WTC11 (cell line): Measurements from ENCODE around the gene PLXND1. TPM values are rescaled to one million over a fixed set of nuclear protein-coding genes. Genes with fewer than 3 reads are reported as not detected.

Source experiments
- ATAC-seq: fragments of 200-7000 bp; cut with Tn5 transposase; 2 replicates; pipeline ENCODE4 v1.10.0; 2021; ENCODE audit warnings: mild to moderate bottlenecking, moderate library complexity
- CTCF ChIA-PET: fragments of 300-600 bp; sonication (Branson Sonifier 250); formaldehyde crosslinking; loops from one replicate; lab custom pipeline; 2021; ENCODE audit warnings: antibody characterized with exemption; lab: Charles Lee
- POLR2A ChIA-PET: fragments of 350-600 bp; sonication (Branson Sonifier 250); formaldehyde crosslinking; loops from one replicate; lab custom pipeline; 2021; ENCODE audit warnings: antibody characterized with exemption; lab: Charles Lee
- DNase-seq: peaks from one replicate; pipeline ENCODE4 v3.0.0; 2021; ENCODE audit warnings: low spot score
- H3K27ac Mint-ChIP-seq: 2 replicates; pipeline ENCODE4 v1.8.0; 2021; ENCODE audit warnings: mixed read lengths
- H3K27me3 Mint-ChIP-seq: 2 replicates; pipeline ENCODE4 v1.8.0; 2021; ENCODE audit warnings: low read depth, mild to moderate bottlenecking, moderate library complexity, mixed read lengths
- H3K36me3 Mint-ChIP-seq: 2 replicates; pipeline ENCODE4 v1.8.0; 2021; ENCODE audit warnings: mixed read lengths
- H3K4me1 Mint-ChIP-seq: 2 replicates; pipeline ENCODE4 v1.8.0; 2022; ENCODE audit warnings: mixed read lengths
- H3K4me3 Mint-ChIP-seq: 2 replicates; pipeline ENCODE4 v1.8.0; 2021; ENCODE audit warnings: mild to moderate bottlenecking, moderate library complexity, mixed read lengths
- H3K9me3 Mint-ChIP-seq: 2 replicates; pipeline ENCODE4 v1.8.0; 2021; ENCODE audit warnings: mixed read lengths
- CBFB ChIP-seq: sonication (generic); formaldehyde crosslinking; IDR thresholded peaks from 2 replicates; pipeline ENCODE4 v1.8.1; 2022; ENCODE audit warnings: mild to moderate bottlenecking, low read depth, missing genetic modification reagents
- E2F5 ChIP-seq: sonication (generic); formaldehyde crosslinking; IDR thresholded peaks from 2 replicates; pipeline ENCODE4 v1.8.1; 2022; ENCODE audit warnings: mild to moderate bottlenecking, moderate library complexity, missing genetic modification reagents
- ELF4 ChIP-seq: sonication (generic); formaldehyde crosslinking; IDR thresholded peaks from 2 replicates; pipeline ENCODE4 v1.8.1; 2022; ENCODE audit warnings: low read depth, mild to moderate bottlenecking, moderate library complexity, missing genetic modification reagents
- ERG ChIP-seq: fragments of 250-450 bp; sonication (Bioruptor Pico); IDR thresholded peaks from 2 replicates; pipeline ENCODE4 v1.8.0; 2021; ENCODE audit warnings: mild to moderate bottlenecking
- ESRRA ChIP-seq: sonication (generic); formaldehyde crosslinking; IDR thresholded peaks from 2 replicates; pipeline ENCODE4 v1.8.1; 2022; ENCODE audit warnings: mild to moderate bottlenecking, missing genetic modification reagents, borderline replicate concordance
- ETV6 ChIP-seq: sonication (generic); formaldehyde crosslinking; IDR thresholded peaks from 2 replicates; pipeline ENCODE4 v1.8.1; 2022; ENCODE audit warnings: mild to moderate bottlenecking, missing genetic modification reagents
- GRHL2 ChIP-seq: fragments of 250-450 bp; sonication (Bioruptor Pico); IDR thresholded peaks from 2 replicates; pipeline ENCODE4 v1.8.0; 2022; ENCODE audit warnings: mild to moderate bottlenecking, moderate library complexity; ENCODE audit not compliant: insufficient replicate concordance, severe bottlenecking
- HMGXB4 ChIP-seq: sonication (generic); formaldehyde crosslinking; IDR thresholded peaks from 2 replicates; pipeline ENCODE4 v1.8.1; 2023; ENCODE audit warnings: mild to moderate bottlenecking, moderate library complexity, missing genetic modification reagents
- IRF1 ChIP-seq: sonication (generic); formaldehyde crosslinking; IDR thresholded peaks from 2 replicates; pipeline ENCODE4 v1.8.0; 2023; ENCODE audit warnings: missing genetic modification reagents
- KAT7 ChIP-seq: sonication (generic); formaldehyde crosslinking; IDR thresholded peaks from 2 replicates; pipeline ENCODE4 v1.8.1; 2023; ENCODE audit warnings: missing genetic modification reagents, mild to moderate bottlenecking, borderline replicate concordance
- MXD4 ChIP-seq: fragments of 250-450 bp; sonication (Bioruptor Pico); IDR thresholded peaks from 2 replicates; pipeline ENCODE4 v1.8.0; 2021; ENCODE audit warnings: mild to moderate bottlenecking, moderate library complexity, borderline replicate concordance
- NR3C1 ChIP-seq: sonication (generic); formaldehyde crosslinking; conservative IDR thresholded peaks from 2 replicates; pipeline ENCODE4 v1.8.1; 2023; ENCODE audit warnings: low read depth, mild to moderate bottlenecking, missing genetic modification reagents
- OVOL2 ChIP-seq: fragments of 250-450 bp; sonication (Bioruptor Pico); IDR thresholded peaks from 2 replicates; pipeline ENCODE4 v1.9.0; 2021; ENCODE audit warnings: mild to moderate bottlenecking, borderline replicate concordance
- RELA ChIP-seq: sonication (generic); formaldehyde crosslinking; IDR thresholded peaks from 2 replicates; pipeline ENCODE4 v1.8.1; 2022; ENCODE audit warnings: missing genetic modification reagents, mild to moderate bottlenecking, borderline replicate concordance
- SP1 ChIP-seq: sonication (generic); formaldehyde crosslinking; conservative IDR thresholded peaks from 2 replicates; pipeline ENCODE4 v1.8.1; 2022; ENCODE audit warnings: missing genetic modification reagents
- TEAD1 ChIP-seq: sonication (generic); formaldehyde crosslinking; IDR thresholded peaks from 2 replicates; pipeline ENCODE4 v1.8.0; 2022; ENCODE audit warnings: mild to moderate bottlenecking, missing genetic modification reagents
- USF1 ChIP-seq: sonication (generic); formaldehyde crosslinking; IDR thresholded peaks from 2 replicates; pipeline ENCODE4 v1.8.0; 2022; ENCODE audit warnings: mild to moderate bottlenecking, missing genetic modification reagents
- ZMAT4 ChIP-seq: fragments of 250-450 bp; sonication (Bioruptor Pico); IDR thresholded peaks from 2 replicates; pipeline ENCODE4 v1.9.0; 2021; ENCODE audit warnings: mild to moderate bottlenecking
- ZNF138 ChIP-seq: sonication (generic); formaldehyde crosslinking; conservative IDR thresholded peaks from 2 replicates; pipeline ENCODE4 v1.8.1; 2022; ENCODE audit warnings: mild to moderate bottlenecking, moderate library complexity, missing genetic modification reagents
- ZNF219 ChIP-seq: sonication (generic); formaldehyde crosslinking; IDR thresholded peaks from 2 replicates; pipeline ENCODE4 v1.8.0; 2023; ENCODE audit warnings: missing genetic modification reagents, mild to moderate bottlenecking, borderline replicate concordance
- ZNF281 ChIP-seq: sonication (generic); formaldehyde crosslinking; IDR thresholded peaks from 2 replicates; pipeline ENCODE4 v1.8.0; 2023; ENCODE audit warnings: mild to moderate bottlenecking, missing genetic modification reagents
- ZNF396 ChIP-seq: fragments of 250-450 bp; sonication (Bioruptor Pico); IDR thresholded peaks from 2 replicates; pipeline ENCODE4 v1.8.0; 2021; ENCODE audit warnings: mild to moderate bottlenecking, moderate library complexity, borderline replicate concordance
- ZNF423 ChIP-seq: fragments of 250-450 bp; sonication (Bioruptor Pico); IDR thresholded peaks from 2 replicates; pipeline ENCODE4 v2.1.2; 2022; ENCODE audit warnings: mild to moderate bottlenecking, moderate library complexity
- total RNA-seq: library from RNA; stranded (reverse); gene quantifications from 3 replicates; pipeline ENCODE4 v1.2.3, GENCODE V29; 2021

Gene PLXND1
- total RNA-seq, 1 experiment from 2014 or later = 56.7 TPM

- no peak for TF ChIP-seq ZMAT4 (CRISPR knock-in tag)
- no peak for TF ChIP-seq OVOL2 (CRISPR knock-in tag)
- TF ChIP-seq MXD4 (CRISPR knock-in tag) = no peak
- no peak for TF ChIP-seq E2F5 (CRISPR knock-in tag)
- no peak for TF ChIP-seq IRF1 (CRISPR knock-in tag)
- TF ChIP-seq, all 79 proteins: peak for 0
Observed at GRCh38 chr3:129633751-129634481, 27.4 kb upstream of the PLXND1 start (continued).

GRCh38 chr3:129632977-129633376 lies 26.5 kb upstream of the PLXND1 start:
- H3K27me3 Mint-ChIP-seq = no peaks in the 10 kb centered on the region
- peaks cover 3% of the 10 kb centered on the region for H3K36me3 Mint-ChIP-seq
- H3K27ac Mint-ChIP-seq = no peak overlapping the region
- ChIA-PET CTCF (interaction anchor here (1.6 to 1.9 kb wide), 2 partner anchors 143 to 197 kb away, joined by 6 to 10 read pairs; no protein-coding TSS in a partner anchor), POLR2A (no interaction called here)
- no peak overlapping the region for H3K4me3 Mint-ChIP-seq
- peaks cover 18% of the 10 kb centered on the region for H3K9me3 Mint-ChIP-seq
- peaks cover 6% of the 10 kb centered on the region for H3K4me1 Mint-ChIP-seq
- ATAC-seq (no peak), DNase-seq (no peak)
- TF ChIP-seq IRF1 (CRISPR knock-in tag) = no peak
- no peak for TF ChIP-seq GRHL2 (CRISPR knock-in tag)
- no peak for TF ChIP-seq ESRRA
- no peak for TF ChIP-seq ELF4 (CRISPR knock-in tag)
- no peak for TF ChIP-seq USF1 (CRISPR knock-in tag)
- TF ChIP-seq ZNF423 (CRISPR knock-in tag) = no peak
- TF ChIP-seq TEAD1 (CRISPR knock-in tag) = no peak
- no peak for TF ChIP-seq RELA (CRISPR knock-in tag)
- no peak for TF ChIP-seq CBFB
- TF ChIP-seq ZNF138 (CRISPR knock-in tag) = no peak
- no peak for TF ChIP-seq ZNF396 (CRISPR knock-in tag)
- no peak for TF ChIP-seq HMGXB4 (CRISPR knock-in tag)
- TF ChIP-seq ZNF219 (CRISPR knock-in tag) = no peak
- no peak for TF ChIP-seq KAT7 (CRISPR knock-in tag)
- no peak for TF ChIP-seq ERG (CRISPR knock-in tag)
- no peak for TF ChIP-seq SP1 (CRISPR knock-in tag)
- TF ChIP-seq ETV6 (CRISPR knock-in tag) = no peak
- TF ChIP-seq NR3C1 (CRISPR knock-in tag) = no peak
- no peak for TF ChIP-seq ZNF281 (CRISPR knock-in tag)
